ENCODE results near the gene COMMD2. TPM values are rescaled to one million over a fixed set of nuclear protein-coding genes. Genes with fewer than 3 reads are reported as not detected.

The COMMD2 gene
- total and polyA plus RNA-seq, 10 of the 15 experiments (the other 5 are each of a cell fraction or from before 2014, with no cell fraction given), result 23.0 to 97.0 (median 50.9) TPM

DNA sequence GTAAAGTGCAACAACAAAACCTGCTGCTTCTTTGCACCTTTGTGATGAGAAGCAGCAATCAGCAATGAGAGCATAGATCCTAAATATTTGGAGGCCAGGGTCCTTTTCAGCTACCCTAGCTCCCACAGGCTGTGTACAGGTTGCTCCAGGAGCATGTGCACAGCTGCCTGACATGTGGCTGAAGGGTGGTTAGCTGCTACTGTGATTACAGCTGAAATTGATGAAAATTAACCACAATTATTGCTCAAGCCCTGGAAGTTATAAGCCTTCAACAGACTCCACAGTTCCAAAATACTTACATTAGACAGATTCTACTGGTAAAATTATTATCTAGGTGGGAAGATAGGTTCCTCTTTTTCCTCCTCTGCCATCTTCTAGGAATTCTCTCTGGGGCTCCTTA, 28.5 kb downstream of the COMMD2 start:
- ATAC-seq, result no peak
- ChIA-PET POLR2A (no interaction called here), RAD21 (ENCODE audit: unreplicated experiment) (interaction anchor here (0.7 kb wide), 2 partner anchors 51 to 192 kb away, joined by 5 read pairs; no protein-coding TSS in a partner anchor), CTCF (interaction anchor here (0.7 to 2.4 kb wide), 3 partner anchors 85 to 157 kb away, joined by 3 to 9 read pairs (median 3); no protein-coding TSS in a partner anchor), SMC1A (ENCODE audit: uncharacterized antibody, unreplicated experiment) (interaction anchor here (1.3 to 9.7 kb wide), 2 partner anchors 154 to 192 kb away, joined by 3 to 231 read pairs; no protein-coding TSS in a partner anchor)
- no peak for DNase-seq (ENCODE audit: low read depth, low spot score)
- Histone ChIP-seq H3K9me3 (replicated peaks; ENCODE audit: control insufficient read depth, insufficient read depth, low read length) (peaks cover 2% of the 10 kb centered on the region; the same call in 2 of the 3 replicates), H3K9ac (ENCODE audit: control insufficient read depth, insufficient read depth, low read length) (no peak overlapping the region), H3K4me3 (no peak overlapping the region), H3K4me2 (ENCODE audit: control insufficient read depth, insufficient read depth) (no peak overlapping the region), H3K36me3 (ENCODE audit: control insufficient read depth in 2 of 2, insufficient read depth in 2 of 2, low read length in 1 of 2) (no peaks in the 10 kb centered on the region), H3K27me3 (replicated peaks in 1 of 2; ENCODE audit: control insufficient read depth in 2 of 2, insufficient read depth in 2 of 2, low read length in 1 of 2) (no peaks in the 10 kb centered on the region), H2AFZ (ENCODE audit: control insufficient read depth, low read depth, low read length) (no peak overlapping the region), H3K27ac (ENCODE audit: control insufficient read depth, insufficient read depth) (no peak overlapping the region), H3K4me1 (ENCODE audit: control insufficient read depth, insufficient read depth, low read length) (peaks cover 12% of the 10 kb centered on the region), H3K79me2 (ENCODE audit: control insufficient read depth, insufficient read depth, low read length) (no peaks in the 10 kb centered on the region), H4K20me1 (ENCODE audit: control insufficient read depth, insufficient read depth) (no peaks in the 10 kb centered on the region)
- in situ Hi-C loops (cut with MboI), result no loop called here
- TF ChIP-seq, protein P1, sequence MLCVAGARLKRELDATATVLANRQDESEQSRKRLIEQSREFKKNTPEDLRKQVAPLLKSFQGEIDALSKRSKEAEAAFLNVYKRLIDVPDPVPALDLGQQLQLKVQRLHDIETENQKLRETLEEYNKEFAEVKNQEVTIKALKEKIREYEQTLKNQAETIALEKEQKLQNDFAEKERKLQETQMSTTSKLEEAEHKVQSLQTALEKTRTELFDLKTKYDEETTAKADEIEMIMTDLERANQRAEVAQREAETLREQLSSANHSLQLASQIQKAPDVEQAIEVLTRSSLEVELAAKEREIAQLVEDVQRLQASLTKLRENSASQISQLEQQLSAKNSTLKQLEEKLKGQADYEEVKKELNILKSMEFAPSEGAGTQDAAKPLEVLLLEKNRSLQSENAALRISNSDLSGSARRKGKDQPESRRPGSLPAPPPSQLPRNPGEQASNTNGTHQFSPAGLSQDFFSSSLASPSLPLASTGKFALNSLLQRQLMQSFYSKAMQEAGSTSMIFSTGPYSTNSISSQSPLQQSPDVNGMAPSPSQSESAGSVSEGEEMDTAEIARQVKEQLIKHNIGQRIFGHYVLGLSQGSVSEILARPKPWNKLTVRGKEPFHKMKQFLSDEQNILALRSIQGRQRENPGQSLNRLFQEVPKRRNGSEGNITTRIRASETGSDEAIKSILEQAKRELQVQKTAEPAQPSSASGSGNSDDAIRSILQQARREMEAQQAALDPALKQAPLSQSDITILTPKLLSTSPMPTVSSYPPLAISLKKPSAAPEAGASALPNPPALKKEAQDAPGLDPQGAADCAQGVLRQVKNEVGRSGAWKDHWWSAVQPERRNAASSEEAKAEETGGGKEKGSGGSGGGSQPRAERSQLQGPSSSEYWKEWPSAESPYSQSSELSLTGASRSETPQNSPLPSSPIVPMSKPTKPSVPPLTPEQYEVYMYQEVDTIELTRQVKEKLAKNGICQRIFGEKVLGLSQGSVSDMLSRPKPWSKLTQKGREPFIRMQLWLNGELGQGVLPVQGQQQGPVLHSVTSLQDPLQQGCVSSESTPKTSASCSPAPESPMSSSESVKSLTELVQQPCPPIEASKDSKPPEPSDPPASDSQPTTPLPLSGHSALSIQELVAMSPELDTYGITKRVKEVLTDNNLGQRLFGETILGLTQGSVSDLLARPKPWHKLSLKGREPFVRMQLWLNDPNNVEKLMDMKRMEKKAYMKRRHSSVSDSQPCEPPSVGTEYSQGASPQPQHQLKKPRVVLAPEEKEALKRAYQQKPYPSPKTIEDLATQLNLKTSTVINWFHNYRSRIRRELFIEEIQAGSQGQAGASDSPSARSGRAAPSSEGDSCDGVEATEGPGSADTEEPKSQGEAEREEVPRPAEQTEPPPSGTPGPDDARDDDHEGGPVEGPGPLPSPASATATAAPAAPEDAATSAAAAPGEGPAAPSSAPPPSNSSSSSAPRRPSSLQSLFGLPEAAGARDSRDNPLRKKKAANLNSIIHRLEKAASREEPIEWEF (IDR thresholded peaks at IDR 0.05; ENCODE audit: insufficient replicate concordance, low read depth, low read length), result no peak
- no peak for TF ChIP-seq PAX8 (IDR thresholded peaks at IDR 0.05)
- TF ChIP-seq SMAD1 (IDR thresholded peaks at IDR 0.05; ENCODE audit: low read depth, partially characterized antibody), result no peak
- TF ChIP-seq SIX5 (IDR thresholded peaks at IDR 0.05; ENCODE audit: low read depth, low read length, severe bottlenecking), result no peak
- no TSS peak for BruUV-seq (replicated peaks)
- FAIRE-seq, result no peak
- intact Hi-C loops (cut with micrococcal nuclease; ENCODE audit: unreplicated experiment), result no loop called here
